SW480 (cell line): ENCODE measurements around the gene MOV10L1.
"Not testable (repeated sequence)": the region's sequence is repeated elsewhere in the genome, so short reads cannot be mapped to it uniquely, and the experiment has no call there.

ENCODE experiments used
- DNase-seq: peaks from one replicate; pipeline ENCODE4 v3.0.0-alpha.2; 2016; ENCODE audit warnings: low spot score

Gene MOV10L1

GRCh38 chr22:50157709-50158375, 68.0 kb downstream of the MOV10L1 start:
- no peak for DNase-seq

DNA sequence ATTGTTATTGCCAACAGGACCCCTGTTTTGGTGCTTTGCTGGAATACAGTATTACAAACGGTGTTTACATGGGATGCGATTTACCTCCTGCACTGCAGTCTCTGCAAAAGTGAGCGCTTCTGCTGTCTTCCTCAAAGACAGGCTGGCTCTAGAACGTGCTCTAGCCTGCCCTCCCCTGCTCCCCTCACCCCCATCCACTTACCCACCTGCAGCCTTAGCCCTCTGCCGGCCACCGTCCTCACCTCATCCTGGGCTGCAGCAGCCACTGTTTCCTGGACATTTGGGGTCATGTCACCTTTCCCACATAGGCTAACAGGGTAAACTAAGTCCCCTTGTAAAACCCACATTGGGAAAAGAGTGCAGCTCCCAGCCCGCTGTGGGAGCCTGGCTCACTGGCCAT, 71.1 kb downstream of the MOV10L1 start:
- no peak for DNase-seq

DNA sequence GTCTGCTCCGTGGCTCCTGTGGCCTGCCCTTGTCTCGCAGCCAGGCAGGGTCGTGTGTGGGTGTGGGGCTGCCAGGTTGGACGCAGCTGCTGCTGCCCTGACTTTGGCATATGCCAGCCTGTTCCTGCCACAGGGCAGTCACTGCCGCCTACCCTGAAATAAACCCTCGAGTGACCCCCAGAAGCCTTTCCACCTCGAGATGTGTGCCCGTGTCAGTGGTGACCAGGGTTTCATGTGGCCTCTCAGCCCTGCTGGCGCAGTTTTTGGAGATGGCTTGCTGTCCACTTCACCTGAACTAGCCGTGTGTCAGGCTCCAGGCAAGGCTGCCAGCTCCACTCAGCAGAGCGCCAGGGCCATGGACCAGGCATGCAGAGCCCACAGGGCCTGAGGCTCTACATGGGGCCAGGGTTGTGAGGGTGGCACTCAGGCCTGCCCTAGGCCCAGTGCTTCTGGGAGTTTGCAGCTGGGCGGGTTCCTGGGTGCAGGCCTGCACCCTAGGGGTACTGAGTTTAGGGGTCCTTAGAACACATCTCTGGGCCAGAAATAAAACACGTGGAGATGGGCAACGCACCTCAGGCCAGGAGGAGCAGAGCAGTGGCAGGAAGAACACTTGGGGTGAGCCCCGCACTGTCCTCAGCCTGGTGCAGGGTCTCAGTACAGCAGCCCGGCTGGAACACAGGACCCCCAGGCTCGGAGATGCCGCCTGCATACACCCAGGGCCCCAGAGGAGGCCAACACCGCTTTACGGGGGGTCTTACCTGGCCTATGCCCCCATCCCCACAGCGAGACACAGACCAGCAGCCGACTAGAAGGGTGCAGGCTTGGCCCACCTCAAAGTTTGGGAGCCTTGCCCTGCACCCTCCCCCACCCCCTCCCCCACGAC, 71.9 kb downstream of the MOV10L1 start:
- no peak for DNase-seq

GRCh38 chr22:50162391-50162956, 72.7 kb downstream of the MOV10L1 start:
- DNase-seq: no peak

GRCh38 chr22:50165436-50166123, 75.8 kb downstream of the MOV10L1 start:
- no peak for DNase-seq

GRCh38 chr22:50167689-50168489, 78.1 kb downstream of the MOV10L1 start:
- no peak for DNase-seq

- not testable (repeated sequence) for DNase-seq
Measured at GRCh38 chr22:50168490-50169180, 78.8 kb downstream of the MOV10L1 start.

GRCh38 chr22:50169181-50169759, 79.5 kb downstream of the MOV10L1 start:
- DNase-seq: no peak

DNA sequence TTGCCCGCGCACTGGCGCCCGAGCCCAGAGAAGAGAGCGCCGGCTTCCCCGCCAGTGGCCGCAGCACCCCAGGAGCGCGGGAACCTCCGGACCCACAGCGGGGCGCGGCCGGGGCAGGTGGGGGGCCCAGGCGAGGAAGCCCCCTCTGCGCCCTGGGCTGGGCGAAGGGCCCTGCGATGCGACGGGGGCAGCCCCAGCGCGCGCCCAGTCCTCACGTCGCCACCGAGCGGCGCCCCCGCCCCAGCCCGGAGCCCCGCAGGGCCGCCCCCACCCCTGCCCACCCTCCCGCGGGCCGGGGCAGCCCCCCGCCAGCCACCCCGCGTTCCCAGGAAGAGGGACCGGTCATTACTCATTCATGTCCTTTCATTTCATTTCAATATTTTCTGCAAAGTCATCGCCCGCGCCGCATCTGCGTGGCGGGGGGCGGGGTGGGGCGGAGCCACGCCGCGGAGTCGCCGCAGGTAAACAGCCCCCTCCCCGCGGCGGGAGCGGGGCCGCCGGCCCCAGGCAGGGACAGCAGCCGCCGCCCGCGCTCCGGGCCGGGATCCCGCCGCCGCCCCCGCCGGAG, 80.1 kb downstream of the MOV10L1 start:
- no peak for DNase-seq

DNA sequence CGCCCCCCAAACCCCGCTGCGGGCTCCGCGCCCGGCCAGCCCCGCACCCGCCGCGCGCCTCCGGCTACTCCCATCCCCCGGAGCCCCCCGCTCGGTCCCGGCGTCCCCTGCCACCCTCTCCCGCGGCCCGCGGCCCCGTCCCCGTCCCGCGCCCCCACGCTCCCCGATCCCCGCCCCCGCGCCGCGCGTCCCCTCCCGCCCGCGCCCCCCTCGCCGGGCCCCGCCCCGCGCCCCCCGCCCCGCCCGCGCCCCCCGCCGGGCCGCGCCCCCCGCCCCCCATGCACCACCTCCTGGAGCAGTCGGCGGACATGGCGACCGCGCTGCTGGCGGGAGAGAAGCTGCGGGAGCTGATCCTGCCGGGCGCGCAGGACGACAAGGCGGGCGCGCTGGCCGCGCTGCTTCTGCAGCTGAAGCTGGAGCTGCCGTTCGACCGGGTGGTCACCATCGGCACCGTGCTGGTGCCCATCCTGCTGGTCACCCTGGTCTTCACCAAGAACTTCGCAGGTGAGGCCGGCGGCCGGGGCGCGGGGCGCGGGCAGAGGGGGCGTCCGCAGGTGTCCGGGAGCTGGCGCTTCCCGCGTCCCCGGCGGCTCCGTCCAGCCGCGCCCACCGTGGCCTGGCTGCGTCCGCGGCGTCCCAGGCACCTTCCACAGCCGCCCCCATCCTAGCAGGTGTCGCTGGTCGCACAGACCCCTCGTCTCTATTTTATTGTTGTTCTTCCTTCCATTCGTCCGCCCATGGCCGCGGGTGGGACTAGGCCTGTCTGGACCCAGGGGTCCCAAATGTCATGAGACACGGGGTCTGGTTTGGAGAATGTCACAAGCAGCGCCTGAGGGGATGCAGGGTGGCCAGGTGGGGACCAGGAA, 80.9 kb downstream of the MOV10L1 start, which contains the start of gene PANX2:
TSS of gene PANX2 (plus strand) at position 279 of the 866 bp plus-strand sequence. CDS start at position 279, 0 bp downstream.
- no peak for DNase-seq

- no peak for DNase-seq
Measured at GRCh38 chr22:50171319-50171964, 81.6 kb downstream of the MOV10L1 start.

GRCh38 chr22:50171965-50172421, 82.2 kb downstream of the MOV10L1 start:
- DNase-seq: no peak

DNA sequence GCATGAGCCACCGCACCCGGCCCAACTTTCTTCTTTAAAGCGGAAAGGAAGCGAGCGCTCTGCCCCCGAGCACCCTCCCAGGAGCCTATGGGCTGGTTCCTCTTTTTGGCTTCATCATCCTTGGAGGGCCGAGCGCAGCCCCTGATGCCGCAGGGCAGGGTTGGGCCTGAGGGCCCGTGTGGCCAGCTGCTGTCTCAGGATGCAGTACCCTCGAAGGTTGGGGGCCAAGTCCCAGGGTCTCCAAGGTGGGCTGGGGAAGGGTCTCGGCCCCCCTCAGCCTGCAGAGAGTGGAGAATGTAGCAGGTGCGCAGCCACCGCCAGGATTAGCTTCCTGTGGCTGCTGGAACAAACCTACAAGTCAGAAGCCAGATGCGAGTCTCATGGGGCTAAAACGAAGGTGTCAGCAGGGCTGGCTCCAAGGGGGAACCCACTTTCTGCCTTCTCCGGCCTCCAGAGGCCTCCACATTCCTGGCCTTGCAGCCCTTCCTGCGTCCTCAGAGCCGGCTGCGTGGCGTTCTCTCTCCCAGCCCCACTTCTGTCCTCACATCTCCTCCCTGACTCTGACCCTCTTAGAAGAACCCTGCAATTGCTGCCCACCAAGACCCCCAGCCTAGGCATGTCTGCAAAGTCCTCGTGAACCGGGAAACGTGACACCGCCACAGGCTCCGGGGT, 83.6 kb downstream of the MOV10L1 start:
- no peak for DNase-seq

DNA sequence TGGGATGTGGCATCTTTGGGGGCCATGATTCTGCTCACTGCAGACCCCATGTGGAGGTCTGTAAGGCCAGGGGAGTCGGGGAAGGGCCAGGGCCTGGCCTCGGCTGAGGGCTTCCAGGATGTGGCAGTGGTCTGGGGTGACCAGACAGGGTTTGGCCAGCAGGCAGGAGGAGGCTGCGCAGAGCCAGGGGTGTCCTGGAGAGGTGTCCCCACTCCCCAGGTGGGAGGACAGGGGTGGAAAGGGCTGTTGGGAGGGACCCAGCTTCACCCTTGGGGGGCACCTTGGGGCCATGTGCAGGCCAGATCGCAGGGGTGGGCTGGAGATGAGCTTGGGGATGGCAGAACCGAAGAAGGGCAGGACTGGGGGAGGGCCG, 84.2 kb downstream of the MOV10L1 start:
- DNase-seq: no peak

GRCh38 chr22:50174382-50175190, 84.8 kb downstream of the MOV10L1 start:
- DNase-seq: no peak

- DNase-seq: no peak
Measured at GRCh38 chr22:50175191-50175461, 85.3 kb downstream of the MOV10L1 start.
